HG03469 (cell line): ENCODE data around the gene OR51L1.

Experiments
- ATAC-seq: cut with Tn5 transposase; IDR thresholded peaks from one replicate; pipeline ENCODE4 v1.9.1; 2021; ENCODE audit warnings: mild to moderate bottlenecking, moderate library complexity, moderate number of reproducible peaks; ENCODE audit not compliant: unreplicated experiment

The OR51L1 gene

GRCh38 chr11:5046226-5046625, 51.6 kb downstream of the OR51L1 start, which contains the start of gene OR52J3:
Gene OR52J3 (plus strand): TSS chr11:5046526. CDS start chr11:5046526, 0 bp downstream.
- no peak for ATAC-seq

- ATAC-seq = no peak
Observed at GRCh38 chr11:5046754-5047330, 52.2 kb downstream of the OR51L1 start.
